MM.1S (cell line): ENCODE measurements around the gene MXRA7.
"Not testable (repeated sequence)": the region's sequence is repeated elsewhere in the genome, so short reads cannot be mapped to it uniquely, and the experiment has no call there.

Experiments used
- EZH2phosphoT487 ChIP-seq: fragments of 300-600 bp; sonication (generic); IDR thresholded peaks from 2 replicates; pipeline ENCODE4 v1.6.1; 2018; ENCODE audit warnings: antibody characterized with exemption, low read length
- TF ChIP-seq, protein P1 (sequence below): fragments of 300-600 bp; sonication (generic); IDR thresholded peaks from 2 replicates; pipeline ENCODE4 v1.5.1; 2016; ENCODE audit warnings: antibody characterized with exemption, low read length, mixed read lengths

- TF ChIP-seq, protein P1, sequence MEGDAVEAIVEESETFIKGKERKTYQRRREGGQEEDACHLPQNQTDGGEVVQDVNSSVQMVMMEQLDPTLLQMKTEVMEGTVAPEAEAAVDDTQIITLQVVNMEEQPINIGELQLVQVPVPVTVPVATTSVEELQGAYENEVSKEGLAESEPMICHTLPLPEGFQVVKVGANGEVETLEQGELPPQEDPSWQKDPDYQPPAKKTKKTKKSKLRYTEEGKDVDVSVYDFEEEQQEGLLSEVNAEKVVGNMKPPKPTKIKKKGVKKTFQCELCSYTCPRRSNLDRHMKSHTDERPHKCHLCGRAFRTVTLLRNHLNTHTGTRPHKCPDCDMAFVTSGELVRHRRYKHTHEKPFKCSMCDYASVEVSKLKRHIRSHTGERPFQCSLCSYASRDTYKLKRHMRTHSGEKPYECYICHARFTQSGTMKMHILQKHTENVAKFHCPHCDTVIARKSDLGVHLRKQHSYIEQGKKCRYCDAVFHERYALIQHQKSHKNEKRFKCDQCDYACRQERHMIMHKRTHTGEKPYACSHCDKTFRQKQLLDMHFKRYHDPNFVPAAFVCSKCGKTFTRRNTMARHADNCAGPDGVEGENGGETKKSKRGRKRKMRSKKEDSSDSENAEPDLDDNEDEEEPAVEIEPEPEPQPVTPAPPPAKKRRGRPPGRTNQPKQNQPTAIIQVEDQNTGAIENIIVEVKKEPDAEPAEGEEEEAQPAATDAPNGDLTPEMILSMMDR, result not testable (repeated sequence)
- TF ChIP-seq EZH2phosphoT487, result not testable (repeated sequence)
Observed at GRCh38 chr17:76722977-76723376, 12.2 kb upstream of the MXRA7 start.
